NCI-H2227 treated with DMSO at 0.1 percent for 48 hours (cell line): ENCODE data around the gene TIE1.
"Not testable (repeated sequence)": the region's sequence is repeated elsewhere in the genome, so short reads cannot be mapped to it uniquely, and the experiment has no call there.

Experiments
- DNase-seq: peaks from one replicate; lab custom pipeline; 2025; lab: John Stamatoyannopoulos, UW

The TIE1 gene

DNA sequence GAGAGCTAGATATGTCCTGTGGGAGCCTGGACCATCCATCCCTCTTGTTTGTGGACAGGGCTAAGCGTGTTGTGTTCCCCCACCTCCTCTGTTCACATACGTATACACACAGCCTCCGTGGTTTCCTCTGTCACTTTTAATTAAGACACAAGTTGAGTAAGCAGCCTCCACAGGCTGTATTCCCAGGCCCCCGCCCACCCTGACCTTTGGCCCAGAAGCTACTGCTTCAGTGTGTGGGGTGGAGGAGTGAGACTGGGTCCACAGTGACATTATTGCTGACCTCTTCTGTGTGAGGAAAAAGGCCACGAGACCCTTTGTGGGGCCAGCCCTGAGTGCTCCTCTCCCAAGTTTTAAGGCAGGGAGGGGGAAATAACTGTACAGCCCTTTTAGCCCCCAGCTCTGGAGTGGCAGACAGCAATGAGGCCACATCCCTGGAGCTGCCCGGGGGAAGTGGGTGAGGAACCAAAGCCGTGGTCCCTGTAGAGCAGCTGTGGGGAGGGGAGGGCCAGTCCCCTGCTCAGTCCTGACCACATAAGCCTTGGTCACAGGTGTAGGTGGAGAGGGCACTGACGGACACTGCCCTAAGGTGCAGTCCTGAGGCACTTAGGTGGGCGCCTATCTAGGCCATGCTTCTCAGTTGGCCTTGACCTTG, 62.6 kb downstream of the TIE1 start:
- DNase-seq, result no peak

- no peak for DNase-seq
Measured at GRCh38 chr1:43363935-43364525, 63.2 kb downstream of the TIE1 start.

DNA sequence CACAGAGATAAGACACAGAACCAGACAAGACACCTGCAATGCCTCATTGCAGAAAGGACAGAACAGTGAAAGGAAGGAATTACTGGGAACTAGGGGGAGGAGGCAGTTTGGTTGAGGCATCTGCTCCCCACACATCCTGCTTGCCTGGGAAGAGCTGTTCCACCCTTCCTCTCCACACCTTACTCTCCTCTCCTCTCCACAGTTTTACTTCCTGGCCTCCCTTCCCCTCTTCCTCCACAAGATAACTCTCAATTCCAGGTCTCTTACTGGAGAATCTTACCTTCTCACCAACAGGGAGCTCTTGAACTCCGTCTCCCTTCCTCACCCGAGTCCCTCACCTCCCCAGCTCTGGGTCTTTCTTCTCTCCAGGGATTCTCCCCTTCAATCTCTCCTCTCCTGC, 64.9 kb downstream of the TIE1 start:
- no peak for DNase-seq

DNA sequence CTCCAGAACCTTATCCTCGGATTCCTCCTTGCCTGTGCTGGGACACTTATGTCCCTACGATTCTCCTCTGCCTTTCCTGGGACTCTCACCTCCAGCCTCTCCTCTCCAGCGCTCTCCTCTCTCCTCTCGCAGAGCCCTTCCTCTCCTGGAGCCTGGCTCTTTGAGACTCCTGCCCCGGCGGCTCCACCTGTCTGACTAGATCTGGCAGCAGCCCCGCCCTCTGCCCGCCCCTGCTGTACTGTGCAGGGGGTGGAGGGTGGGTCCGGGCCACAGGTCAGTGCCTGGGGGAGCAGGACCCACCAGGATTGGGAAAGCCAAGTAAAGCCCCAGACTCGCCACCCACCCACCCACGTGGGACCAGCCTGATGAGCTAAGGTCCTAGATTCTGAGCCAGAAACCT, 65.4 kb downstream of the TIE1 start:
- DNase-seq, result no peak

GRCh38 chr1:43366601-43367025, 65.8 kb downstream of the TIE1 start:
- no peak for DNase-seq

DNA sequence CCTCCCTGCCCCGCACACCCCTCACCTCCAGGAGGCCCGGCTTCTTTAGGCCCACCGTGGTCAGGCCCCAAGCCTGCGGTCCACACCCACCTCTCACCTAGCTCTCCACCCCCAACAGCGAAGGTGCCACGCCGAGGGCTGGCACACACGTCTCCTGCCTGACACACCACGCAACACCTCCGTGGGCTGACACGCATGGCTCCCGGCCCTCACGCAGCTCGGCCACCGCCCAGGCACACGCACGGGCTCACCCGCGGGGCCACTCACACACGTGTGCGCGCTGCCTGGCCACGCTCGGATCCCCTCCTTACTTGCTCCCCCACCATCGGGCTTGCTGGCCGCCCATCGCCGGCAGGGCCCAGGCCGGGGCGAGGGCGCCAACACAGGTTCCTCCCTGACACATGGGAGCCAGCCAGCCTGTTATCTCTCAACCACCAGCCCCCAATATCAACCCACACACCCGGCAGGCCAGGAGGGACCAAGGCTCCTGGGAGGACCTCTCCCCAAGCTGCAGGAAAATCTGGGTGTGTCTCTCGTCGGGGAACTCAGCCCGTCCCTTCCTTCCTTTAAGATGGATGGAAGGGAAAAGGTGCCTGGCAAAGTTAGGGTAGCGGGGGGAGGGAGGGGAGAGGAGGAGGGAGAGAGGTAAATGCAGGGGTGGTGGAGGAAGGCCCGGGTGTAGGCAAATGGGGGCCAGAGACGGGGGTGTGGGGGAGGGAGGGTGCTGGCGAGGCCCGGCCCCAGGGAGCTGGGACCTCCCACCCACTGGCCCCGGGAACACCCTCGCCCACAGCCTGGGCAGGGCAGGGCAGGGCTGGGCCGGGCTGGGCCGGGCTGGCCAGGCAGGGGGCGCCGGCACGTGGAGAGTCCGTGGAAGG, 66.5 kb downstream of the TIE1 start:
- no peak for DNase-seq

- peak; percentile 80 for DNase-seq
Measured at GRCh38 chr1:43367904-43368645, 67.3 kb downstream of the TIE1 start, which contains the start of gene ELOVL1. Gene ELOVL1, minus strand, starts transcription at chr1:43368011. Its CDS starts 2,402 bp downstream, at chr1:43365609.

- DNase-seq, result no peak
Measured at GRCh38 chr1:43368646-43369020, 67.9 kb downstream of the TIE1 start.

GRCh38 chr1:43369779-43370178, 69.0 kb downstream of the TIE1 start:
- not testable (repeated sequence) for DNase-seq

DNA sequence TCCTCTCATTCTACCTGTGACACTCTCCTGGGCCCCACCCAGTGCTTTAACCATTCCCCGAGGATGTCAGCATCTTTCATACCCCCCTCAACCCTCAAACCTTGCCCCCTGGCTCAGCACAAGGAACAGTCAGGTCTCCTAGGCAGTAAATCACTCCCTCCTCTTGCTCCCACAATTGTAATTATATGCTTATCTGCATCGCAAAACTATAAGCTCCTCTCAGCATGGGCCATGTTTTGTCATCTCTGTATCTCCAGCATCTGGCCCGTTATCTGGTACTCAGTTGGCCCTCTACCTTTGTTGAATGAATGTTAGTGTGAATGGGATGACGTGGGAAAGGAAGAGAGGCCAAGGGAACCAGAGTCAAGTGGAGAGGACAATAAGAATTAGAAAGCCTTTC, 69.8 kb downstream of the TIE1 start:
- no peak for DNase-seq

- no peak for DNase-seq
Measured at GRCh38 chr1:43372172-43372571, 71.4 kb downstream of the TIE1 start.
